Testis (tissue), 2 donors: ENCODE measurements around the gene CSMD2.

Experiments used
- POLR2A ChIP-seq: fragments of 450-650 bp; IDR thresholded peaks from one replicate; pipeline ENCODE4 v1.6.1; 2017; ENCODE audit warnings: antibody characterized with exemption, mild to moderate bottlenecking, moderate library complexity
- TF ChIP-seq, protein P1 (sequence below), 3 experiments: fragments of 450-650 bp in 2 of 3; fragments of 200-600 bp in 1 of 3; sonication (generic) in 1 of 3; IDR thresholded peaks; one replicate each; pipeline ENCODE4 v1.5.1; 2016 to 2019; ENCODE audit warnings: antibody characterized with exemption in 3 of 3, mild to moderate bottlenecking in 2 of 3, moderate library complexity in 1 of 3

DNA sequence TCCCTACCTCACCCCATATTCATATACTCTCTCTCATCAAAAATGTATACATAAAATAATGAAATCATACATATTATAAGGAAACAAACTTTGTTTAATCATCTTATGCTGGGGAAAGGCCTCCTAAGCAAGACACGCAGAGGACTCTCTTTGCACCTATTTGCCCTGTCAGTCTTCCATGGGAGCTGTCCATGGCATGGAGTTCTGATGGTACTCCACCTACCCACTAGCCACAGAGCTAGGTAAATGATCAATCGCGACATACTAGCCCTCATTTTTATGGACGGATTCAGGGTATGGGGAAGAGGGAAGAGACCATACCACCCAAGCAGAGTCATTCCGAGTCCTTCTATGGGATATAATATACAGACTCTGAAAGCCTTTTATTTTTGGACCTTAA, 131.0 kb downstream of the CSMD2 start:
- TF ChIP-seq, protein P1, sequence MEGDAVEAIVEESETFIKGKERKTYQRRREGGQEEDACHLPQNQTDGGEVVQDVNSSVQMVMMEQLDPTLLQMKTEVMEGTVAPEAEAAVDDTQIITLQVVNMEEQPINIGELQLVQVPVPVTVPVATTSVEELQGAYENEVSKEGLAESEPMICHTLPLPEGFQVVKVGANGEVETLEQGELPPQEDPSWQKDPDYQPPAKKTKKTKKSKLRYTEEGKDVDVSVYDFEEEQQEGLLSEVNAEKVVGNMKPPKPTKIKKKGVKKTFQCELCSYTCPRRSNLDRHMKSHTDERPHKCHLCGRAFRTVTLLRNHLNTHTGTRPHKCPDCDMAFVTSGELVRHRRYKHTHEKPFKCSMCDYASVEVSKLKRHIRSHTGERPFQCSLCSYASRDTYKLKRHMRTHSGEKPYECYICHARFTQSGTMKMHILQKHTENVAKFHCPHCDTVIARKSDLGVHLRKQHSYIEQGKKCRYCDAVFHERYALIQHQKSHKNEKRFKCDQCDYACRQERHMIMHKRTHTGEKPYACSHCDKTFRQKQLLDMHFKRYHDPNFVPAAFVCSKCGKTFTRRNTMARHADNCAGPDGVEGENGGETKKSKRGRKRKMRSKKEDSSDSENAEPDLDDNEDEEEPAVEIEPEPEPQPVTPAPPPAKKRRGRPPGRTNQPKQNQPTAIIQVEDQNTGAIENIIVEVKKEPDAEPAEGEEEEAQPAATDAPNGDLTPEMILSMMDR (IDR thresholded peaks at IDR 0.05), result no peak
- no peak for TF ChIP-seq POLR2A
